Measurements from ENCODE around the gene CTAG1A.
"Not testable (repeated sequence)": the region's sequence is repeated elsewhere in the genome, so short reads cannot be mapped to it uniquely, and the experiment has no call there.

The CTAG1A gene

GRCh38 chrX:154584585-154585183, at the start of gene CTAG1A:
Gene CTAG1A, plus strand, starts transcription at chrX:154585133. Its CDS starts 74 bp downstream, at chrX:154585207.
- DNase-seq = not testable (repeated sequence)

GRCh38 chrX:154535892-154536291, 49.0 kb upstream of the CTAG1A start:
- no peak for DNase-seq

GRCh38 chrX:154539077-154539476, 45.9 kb upstream of the CTAG1A start:
- DNase-seq = no peak

GRCh38 chrX:154540365-154540764, 44.6 kb upstream of the CTAG1A start:
- not testable (repeated sequence) for DNase-seq

DNA sequence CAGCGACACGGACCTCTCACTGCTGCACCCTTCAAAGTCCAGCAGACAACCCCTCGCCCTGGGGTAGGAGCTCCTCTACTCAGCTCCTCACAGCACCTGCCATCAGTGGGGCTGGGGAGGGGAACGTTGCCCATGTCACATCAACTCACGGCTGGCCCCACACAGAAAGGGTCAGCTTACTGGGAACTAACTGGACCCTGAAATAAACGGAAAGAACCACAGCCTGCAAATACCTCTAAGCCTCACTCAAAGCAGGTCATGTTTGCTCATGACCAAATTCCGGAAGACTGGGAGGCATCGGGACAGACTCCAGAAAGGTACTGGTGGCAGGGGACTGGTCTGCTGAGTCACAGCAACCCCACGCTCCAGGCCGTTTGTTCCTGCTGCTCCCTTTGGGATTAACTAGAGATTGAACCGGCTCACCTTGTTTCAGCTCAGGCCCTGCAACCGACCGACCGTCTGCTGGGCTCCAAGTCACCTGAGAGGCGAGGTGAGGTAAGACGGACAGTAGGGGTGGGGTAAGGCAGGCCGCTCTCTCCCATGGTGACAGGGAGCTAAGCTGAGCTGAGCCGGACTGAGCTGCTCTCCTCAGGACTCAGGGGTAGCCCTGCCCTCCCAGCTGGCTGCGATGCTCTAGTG, 43.9 kb upstream of the CTAG1A start:
- DNase-seq = no peak

GRCh38 chrX:154541589-154541895, 43.4 kb upstream of the CTAG1A start:
- no peak for DNase-seq

GRCh38 chrX:154541896-154542722, 42.8 kb upstream of the CTAG1A start:
- DNase-seq = peak; percentile 24 to 40

DNA sequence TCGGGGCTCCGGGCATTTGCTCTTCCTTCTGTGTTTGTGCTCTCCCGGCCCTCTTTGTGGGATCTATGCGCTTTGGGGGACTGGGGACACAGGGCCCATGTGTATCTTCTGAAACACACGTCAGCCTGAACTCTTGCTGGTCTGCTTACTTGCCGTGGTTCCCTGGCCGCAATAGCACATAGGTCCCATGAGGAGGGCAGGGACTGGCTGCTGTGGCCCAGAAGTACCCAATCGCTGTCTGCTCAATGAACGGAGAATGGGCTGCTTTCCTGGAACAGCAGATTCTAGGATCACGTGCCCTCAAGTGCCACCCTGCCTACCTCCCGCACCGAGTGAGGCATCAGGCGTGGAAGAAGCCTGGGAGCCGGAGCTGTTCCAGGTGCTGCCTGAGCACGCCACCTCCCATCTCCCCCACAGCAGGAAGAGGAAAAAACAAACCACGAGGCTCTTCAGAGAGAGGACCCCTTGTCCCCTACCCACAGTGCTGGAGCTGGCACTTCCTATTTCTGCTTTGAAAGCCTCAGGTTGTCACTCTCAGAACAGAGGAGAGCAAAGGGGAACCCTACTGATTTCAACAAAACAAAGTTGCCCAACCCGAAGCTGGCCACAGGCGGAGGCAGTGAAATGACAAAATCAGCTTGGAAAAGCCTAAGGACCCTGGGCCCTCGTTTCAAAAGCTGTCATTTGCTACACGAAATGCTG, 42.1 kb upstream of the CTAG1A start:
- DNase-seq = no peak

- no peak for DNase-seq
Observed at GRCh38 chrX:154545673-154546274, 39.2 kb upstream of the CTAG1A start.

- DNase-seq = peak; percentile 67 to 72
Observed at GRCh38 chrX:154546354-154547244, 38.3 kb upstream of the CTAG1A start, which contains the start of gene G6PD. Gene G6PD, minus strand, starts transcription at chrX:154546846. Its CDS starts 691 bp downstream, at chrX:154546155.

- DNase-seq = peak; percentile 78 to 82
Observed at GRCh38 chrX:154547245-154548027, 37.5 kb upstream of the CTAG1A start, which contains the start of gene IKBKG. Gene IKBKG, plus strand, starts transcription at chrX:154547620. Its CDS starts 4,383 bp downstream, at chrX:154552003.

DNA sequence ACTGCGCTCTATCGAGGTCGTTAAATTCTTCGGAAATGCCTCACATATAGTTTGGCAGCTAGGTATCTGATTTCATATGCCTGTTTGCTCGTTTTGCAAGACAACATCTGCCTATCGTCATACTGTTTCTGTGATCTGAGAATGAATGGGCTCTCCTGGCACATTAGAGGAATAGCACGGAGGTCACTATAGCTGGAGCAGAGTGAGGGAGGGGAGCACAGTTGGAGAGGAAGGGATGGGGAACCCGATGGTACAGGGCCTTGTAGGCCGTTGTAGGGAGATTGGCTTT, 37.0 kb upstream of the CTAG1A start:
- no peak for DNase-seq

- DNase-seq = no peak
Observed at GRCh38 chrX:154549766-154550165, 35.2 kb upstream of the CTAG1A start.

GRCh38 chrX:154552112-154552806, 32.7 kb upstream of the CTAG1A start:
- not testable (repeated sequence) for DNase-seq

DNA sequence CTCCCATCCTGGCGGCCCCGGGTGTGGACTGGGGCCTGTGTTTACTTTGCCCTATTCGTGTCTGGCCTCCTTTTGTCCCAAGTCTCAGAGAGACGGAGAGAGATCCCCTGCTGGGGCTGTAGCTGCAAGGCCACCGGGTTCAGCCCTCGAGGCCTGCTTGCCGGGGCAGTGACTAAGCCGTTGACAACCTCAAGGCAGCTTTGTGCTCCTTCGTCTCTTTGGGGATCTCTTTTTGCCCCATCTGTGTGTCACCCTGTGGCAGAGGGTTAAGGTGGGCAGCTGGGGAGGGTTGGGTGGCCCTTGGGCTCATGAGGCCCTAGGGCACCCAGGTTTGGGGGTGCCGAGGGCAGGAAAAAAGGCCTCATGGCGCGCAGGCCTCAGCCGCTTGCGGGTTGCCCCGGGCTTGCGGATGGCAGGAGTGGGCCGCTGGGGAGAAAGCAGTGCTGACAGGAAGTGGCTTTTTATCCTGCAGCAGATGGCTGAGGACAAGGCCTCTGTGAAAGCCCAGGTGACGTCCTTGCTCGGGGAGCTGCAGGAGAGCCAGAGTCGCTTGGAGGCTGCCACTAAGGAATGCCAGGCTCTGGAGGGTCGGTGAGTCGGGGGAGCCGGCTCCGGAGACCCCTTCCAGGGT, 26.8 kb upstream of the CTAG1A start:
- not testable (repeated sequence) for DNase-seq

DNA sequence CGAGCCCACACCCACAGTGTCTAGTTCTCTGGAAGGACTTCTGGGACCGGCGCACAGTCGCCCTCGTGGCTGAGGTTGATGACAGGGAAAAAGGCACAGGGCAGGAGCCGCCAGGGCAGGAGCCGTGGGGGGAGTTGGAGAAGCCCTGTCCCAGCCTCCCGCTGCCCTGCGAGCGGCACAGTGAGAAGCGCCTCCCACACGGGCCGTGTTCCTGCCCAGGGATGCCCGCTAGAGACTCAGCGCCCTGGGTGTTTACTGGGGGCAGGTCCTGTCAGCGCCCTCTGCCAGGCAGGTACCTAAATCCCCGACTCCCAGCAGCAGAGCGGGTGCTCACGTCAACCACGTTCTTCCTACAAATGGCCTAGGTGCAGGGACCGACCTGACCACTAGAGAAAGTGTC, 26.0 kb upstream of the CTAG1A start:
- DNase-seq = not testable (repeated sequence)

GRCh38 chrX:154560326-154560725, 24.6 kb upstream of the CTAG1A start:
- DNase-seq = not testable (repeated sequence)

GRCh38 chrX:154562295-154562694, 22.6 kb upstream of the CTAG1A start:
- DNase-seq = not testable (repeated sequence)

DNA sequence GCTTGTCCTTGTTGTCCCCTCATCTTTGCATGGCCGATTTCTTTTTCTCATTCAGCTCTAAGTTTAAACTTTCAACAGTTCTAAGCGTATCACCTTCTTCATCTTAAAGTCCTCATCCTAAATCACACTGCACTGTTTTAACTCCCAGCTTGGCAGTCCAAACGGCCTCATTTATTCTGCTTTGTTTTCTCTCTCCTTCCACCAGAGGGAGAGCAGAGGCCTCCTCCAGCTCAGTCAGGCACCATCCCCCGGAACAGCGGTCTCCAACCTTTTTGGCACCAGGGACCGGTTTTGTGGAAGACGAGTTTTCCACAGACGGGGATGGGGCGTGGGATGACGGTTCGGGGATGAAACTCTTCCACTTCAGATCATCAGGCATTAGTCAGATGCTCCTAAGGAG, 14.6 kb upstream of the CTAG1A start:
- not testable (repeated sequence) for DNase-seq

DNA sequence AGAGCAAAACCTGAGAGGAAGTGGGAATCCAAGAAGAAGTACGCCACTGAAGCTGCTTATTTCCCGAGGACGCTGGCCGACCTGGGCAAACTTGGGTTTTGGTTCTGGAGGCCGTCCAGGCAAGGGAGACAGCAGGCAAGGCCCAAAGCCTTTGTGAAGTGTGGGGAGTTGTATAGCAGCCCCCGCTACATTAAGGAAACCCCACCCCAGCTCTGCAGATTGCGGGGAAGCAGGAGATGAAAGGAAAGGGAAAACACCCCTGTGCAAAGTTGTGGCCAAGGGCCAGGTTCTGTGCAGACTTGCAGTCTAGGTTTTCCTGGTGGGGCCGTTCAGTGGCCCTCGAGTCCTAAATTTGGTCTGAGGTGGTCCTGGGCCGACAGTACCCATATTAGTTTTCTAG, 11.9 kb upstream of the CTAG1A start:
- DNase-seq = not testable (repeated sequence)
